HG02981 (cell line): ENCODE measurements around the gene IGF2.

Experiments used
- ATAC-seq: cut with Tn5 transposase; IDR thresholded peaks from one replicate; pipeline ENCODE4 v1.9.1; 2021; ENCODE audit warnings: mild to moderate bottlenecking, moderate library complexity; ENCODE audit not compliant: unreplicated experiment

IGF2 gene

DNA sequence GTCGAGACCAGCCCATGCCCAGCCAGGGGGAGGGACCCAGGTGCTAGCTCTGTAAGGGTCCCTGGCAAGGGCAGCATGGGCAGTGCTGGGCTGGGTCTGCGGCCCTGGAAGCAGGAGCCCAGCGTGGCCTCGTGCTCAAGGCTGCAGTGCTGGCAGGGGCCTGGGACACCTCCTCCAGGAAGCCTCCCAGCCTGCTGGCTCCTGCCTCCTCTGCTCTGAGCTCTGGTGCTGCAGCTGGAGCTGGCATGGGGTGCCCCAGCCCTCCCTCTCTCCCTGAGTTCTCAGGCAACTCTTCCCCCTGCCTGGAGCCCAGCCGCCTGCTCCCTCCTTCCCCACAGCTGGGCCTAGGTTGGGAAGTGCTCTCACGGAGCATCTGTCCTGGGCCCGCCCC is 15.0 kb upstream of the IGF2 start:
- no peak for ATAC-seq

DNA sequence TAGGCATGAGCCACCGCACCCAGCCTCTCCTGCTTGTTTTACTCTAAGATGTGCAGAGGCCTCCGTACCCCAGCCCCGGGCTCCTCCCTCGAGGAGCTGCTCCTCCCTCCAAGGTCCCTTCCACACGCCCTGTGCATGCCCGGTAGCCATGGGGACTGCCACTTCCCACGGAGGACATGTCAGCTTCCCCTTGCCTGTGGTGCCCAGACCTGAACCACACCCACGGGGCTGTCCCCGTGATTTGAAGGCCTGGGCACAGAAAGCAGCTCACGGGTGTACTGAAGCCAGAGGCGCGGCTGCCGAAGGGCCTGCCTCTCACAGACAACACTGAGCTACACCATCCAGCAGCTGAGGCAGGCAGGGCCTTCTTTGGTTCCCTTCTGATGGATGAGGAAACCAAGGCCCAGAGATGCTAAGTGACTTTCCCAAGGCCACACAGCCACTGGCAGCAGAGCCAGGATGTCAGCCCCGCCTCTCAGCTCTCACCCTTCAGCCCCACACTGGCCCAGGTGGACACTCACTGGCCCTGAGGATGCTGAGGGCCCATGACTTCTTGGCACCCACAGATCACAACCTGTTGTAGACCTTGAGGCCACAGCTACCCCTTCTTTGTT is 14.5 kb upstream of the IGF2 start:
- ATAC-seq, result no peak

DNA sequence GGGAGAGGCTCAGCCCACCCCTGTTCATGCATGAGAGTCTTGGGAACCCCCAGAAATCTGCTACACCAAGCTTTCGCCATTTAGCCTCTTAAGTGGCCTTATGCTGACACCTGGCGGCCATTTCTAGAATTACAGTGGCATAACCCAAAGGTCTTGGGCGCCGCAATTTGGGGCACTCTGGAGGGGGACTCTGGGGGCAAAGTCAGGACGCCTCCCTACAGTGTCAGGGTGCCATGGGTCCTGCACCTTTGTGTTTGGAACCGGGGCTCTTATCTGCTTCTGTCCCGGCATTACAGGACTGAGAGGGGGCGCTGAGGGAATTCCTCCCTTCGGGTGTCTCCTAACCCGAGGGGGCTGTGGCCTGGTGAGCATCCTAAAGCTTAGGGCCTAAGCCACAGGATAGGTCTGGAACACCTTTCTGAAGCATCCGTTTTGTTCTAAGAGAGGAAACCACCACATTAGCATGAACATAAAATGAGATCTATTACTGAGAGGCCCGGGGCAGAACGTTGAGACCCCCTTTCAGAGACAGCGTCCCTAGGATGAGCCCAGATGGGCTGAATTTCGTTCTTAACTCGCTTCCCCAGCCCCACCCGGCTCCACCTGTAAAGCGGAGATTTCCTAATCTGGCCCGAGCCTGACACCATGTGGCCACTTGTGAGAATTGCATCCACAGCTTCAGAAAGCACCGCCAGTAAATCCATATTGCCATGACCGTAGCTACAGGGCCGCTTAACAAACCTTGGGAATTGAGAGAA is 12.5 kb upstream of the IGF2 start:
- no peak for ATAC-seq

DNA sequence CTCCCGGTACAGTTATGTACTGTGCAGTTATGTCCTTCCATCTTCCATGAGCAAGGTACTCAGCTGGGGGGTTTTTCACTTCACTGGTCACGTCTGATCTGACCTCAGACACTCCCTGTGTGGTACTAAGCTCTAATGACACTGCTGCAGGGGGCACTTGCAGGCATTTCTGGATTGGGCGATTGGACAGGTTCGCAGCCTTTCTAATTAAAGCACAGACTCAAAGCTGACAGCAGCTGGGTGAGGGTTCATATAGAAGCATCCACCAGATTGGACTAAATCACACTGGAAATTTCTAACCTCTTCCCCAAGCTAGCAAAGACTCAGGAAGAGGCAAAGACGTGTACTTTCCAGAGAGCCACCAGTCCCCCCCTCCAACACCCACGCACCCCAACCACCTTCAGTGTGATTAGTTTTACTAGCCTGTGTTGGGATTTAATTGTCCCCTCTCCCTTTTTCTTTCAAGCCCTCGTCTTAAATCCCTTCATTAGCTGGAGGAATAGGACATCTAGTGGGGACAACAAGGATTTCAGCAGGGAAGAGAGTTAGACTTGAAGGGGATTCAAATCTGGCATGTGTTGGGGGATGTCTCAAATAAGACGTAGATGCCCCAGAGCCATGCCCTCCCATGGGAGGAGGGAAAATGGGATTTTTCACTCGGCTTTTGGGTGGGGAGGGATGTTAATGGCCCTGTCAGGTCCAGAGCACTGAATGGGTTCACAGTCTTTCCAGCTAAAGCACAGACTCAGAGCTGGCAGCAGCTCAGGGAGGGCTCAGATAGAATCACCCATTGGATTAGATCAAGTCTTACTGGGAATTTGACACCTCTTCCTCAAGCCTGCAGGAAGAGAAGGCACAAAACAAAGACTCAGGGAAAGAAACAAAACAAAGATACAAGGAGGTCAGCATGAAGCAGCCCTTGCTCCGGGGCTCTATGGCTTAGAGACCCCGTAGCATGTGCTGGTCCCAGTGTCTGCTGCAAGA is 11.0 kb upstream of the IGF2 start:
- no peak for ATAC-seq

DNA sequence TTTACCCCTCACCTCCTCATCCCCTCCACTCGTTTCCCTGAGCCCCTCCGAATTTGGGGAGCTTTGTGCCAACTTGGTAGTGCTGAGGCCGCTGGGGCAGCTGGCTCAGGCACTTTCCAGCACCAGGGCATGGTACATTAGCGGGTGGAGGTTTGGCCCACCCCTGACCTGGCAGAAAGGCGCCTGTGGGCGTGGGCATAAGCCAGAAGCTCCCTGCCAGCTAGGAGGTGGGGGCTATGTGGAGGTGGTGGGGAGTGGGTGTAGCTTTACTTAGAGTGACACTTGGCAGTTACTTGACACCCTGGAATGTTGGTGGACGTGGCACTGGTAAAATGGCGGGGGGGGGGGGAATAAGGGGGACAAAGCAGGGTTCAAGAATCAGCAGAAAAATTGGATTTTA is 10.3 kb upstream of the IGF2 start:
- no peak for ATAC-seq

DNA sequence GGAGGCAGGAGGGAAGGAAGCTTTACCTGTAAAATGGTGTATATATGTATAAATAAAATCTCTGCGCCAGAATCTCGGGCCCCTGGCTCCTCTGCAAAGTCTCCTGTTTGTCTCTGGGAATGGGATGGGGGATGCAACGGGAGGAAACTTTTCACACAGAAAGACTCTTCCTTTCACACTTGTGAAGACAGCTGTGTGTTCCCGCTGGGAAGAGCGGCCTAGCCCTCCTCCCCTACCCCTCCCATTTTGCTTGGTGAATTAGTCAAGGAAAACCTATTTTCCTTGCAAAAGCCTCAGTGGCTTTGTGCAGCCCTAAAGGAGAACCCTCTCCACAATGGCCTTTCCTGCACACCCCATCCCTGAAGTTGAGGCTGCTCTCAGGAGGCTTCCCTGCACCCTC is 9.4 kb upstream of the IGF2 start:
- ATAC-seq, result no peak

DNA sequence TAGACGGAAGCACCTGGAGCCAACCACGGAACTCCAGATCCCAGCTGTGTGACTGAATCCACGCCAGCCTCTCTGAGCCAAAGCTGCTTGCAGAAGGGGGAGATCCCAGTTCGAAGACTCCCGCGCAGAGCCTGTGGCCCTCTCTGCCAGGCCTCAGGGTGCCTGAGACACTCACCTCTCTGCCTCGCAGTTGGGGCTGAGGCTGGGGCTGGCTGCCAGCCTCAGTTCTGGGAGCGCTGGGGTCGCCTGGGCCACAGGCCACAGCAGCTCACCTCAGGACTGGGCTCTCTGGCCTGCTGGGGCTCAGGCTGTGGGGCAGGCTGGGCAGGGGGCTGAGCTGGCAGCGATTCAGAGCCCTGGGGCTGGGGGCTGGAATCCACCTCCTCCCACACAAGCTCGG is 8.2 kb upstream of the IGF2 start:
- no peak for ATAC-seq

DNA sequence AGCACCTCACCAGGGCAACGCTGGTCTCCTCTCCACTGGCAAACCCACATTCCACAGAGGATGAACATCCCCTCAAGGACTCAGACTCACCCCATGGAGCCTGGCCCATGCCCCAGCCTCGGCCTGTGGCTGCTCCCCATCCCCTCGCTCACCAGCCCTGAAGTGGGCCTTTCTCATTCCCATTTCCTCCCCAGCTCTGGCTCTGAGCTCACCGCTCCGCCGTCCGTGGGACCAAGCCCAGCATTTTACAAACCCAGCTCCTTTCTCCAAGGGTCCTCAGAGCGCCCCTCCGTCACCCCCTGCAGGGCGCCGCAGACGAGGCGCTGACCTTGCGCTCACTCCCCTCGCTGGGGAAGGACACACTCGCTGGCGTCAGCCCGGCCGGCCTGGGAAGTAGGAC is 6.9 kb upstream of the IGF2 start:
- ATAC-seq, result no peak

DNA sequence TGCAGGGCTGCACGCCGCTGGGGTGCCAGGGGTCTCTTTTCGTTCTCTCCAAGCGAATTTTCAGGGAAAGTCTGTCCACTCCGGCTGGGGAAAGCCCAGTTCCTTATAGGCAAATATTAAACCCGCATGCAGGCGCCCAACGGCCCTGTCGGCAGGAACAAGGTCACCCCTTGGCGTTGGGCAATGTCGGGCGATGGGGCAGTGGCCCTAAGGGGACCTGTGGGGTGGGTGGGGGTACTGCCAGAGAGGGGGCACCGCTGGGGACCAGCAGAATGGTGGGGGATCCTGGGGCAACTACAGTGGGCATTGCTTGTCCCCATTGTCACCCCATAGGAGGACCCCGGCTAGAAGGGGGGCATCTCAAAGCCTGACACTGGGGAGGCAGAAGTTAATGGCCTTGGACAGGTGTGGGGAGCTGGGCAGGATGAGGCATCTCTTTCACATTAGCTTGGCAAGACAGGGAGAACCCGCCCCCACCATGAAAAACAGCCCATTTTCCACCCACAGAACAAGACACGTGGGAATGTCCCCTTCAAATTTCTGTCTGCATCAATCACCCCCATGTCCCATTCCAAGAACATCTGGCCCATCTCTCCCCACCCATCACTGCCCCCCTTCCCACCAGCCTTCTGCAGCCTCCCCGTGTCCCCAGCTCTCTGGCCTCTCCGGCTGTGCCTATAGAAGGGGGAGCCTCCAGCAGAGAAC is 5.5 kb upstream of the IGF2 start:
- no peak for ATAC-seq

DNA sequence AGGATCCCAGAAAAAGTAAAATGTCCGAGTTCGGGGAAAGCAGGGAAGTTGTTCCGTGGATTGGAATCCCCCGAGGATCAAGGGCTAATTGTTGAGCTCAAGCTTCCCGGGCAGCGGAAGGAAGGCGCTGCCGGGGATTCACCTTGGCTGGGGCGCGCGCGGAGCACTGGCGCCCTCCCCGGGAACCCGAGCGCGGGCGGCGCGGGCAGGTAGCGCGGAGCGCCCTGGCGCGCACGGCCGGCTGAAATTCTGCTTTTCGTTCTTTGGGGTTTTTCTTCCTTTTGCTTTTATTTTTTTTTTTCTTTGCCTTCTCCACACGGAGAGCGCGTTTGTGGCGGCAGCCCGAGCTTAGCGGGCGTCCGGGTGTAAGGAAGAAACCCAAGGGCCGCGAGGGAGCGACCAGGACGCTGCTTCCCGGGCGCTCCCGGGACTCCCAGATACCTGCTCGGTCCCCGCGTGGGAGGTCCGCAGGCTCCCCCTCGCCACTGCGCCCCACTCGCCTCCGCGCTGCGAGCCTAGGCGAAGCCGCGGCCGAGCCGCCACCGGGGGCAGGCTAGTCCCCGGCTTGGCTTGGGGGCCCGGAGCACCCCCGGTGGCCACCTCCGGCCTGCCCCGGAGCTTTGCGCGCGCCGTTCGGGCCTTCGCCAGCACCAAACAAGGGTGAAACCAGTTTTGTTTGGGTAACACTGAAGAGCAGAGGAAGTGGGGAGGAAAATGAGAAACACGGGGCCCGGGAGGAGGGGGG is 4.8 kb upstream of the IGF2 start:
- ATAC-seq, result no peak

DNA sequence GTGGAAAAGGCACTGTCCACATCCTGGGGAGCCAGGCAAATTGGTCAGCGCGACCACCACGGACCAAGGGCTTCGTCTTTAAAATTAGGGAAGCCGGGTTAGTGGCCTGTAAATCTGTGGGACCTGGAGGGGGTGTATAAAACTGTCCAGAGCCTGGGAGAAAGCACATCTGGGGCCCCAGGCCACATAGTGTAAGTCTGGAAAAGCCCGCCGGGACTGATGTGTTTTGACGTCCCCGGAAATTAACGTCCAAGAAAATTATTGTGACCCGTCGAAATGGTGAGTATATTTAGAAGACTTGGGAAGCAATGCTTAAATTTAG is 4.2 kb upstream of the IGF2 start:
- no peak for ATAC-seq

DNA sequence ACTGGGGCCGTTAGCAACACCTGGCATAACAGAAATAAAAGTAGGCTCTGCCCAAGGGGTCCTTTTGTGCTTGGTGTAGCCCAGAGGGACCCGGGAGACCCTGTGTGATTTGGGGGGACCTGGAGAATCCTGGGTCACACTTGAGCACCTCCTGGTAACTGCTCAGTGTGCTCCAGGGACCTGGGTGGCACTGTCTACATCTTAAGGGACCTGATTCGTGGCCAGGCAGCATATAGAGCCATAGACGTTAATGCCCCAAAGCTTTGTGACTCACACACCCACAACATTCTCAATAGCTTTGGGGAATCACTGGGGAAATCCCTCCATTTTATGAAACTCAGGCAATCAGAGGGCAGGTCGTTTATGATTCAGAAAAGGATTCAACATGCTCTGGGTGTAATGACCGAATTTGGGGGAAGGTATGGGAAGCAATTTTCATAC is 3.6 kb upstream of the IGF2 start:
- no peak for ATAC-seq

DNA sequence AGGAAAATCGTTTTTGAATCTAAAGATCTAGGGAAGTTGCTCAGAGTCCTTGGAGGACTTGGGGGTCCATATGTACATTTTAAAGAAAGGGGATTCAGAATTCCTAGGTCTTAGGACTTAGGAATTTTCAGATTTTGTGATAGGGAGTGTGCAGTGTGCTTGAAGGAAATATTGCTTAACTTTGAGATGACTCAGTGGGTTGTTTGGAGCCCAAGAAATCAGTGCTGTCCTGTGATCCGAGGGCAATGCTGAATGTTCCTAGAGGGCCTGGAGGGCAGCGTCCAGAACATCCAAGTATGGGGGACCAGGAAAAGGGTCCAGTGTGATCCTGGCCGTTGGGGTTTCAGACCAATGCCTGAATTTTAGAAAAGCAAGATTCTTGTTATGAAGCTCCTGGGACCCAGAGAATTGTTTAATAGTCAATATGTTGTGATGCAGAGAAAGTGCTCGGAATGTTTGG is 3.1 kb upstream of the IGF2 start:
- ATAC-seq, result no peak

DNA sequence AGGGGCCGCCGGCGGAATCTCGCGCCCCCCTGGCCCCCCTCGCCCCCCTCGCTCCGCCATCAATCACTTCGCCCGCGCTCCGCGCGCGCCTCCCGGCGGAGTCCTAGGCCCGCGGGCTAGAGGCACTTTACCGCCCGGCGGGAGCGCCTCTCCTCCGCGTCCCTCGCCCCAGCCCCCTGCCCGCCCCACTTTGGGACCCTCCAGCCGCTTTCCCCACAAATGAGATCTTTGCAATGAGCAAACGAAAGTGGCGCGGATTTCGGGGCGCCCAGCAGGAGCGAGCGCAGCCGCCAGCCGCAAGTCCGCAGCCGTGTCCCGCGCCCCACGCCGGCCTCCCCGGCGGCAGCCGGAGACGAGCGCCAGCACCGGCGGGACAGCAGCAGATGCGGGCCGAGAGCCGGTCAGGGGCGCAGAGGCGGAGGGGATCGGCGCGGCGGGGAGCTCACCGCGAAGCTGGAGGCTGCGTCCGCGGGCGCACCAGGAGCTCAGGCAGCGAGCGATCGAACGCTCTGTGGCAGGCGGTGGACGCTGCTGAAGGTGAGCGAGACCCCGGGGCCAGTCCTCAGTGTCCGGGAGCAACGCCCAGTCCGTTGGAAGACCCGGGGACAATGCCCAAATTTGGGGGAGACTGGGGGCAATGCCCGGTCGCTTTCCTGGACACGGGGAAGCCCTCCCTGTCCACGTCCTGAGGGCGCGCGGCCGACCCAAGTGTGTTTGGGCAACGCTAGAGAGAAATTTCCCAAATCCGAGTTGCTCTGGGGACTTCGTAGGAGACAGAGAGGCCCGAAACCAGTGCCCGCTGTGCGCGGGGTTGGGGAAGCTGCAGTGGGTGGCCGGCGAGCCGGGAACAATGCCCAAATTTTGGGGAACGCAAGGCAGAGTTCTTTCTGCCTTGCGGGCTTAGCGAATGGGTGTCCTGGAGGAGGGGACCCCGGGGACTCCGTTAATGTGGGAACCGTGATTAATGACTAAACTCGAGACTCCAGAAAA is 1.5 kb upstream of the IGF2 start:
- no peak for ATAC-seq

DNA sequence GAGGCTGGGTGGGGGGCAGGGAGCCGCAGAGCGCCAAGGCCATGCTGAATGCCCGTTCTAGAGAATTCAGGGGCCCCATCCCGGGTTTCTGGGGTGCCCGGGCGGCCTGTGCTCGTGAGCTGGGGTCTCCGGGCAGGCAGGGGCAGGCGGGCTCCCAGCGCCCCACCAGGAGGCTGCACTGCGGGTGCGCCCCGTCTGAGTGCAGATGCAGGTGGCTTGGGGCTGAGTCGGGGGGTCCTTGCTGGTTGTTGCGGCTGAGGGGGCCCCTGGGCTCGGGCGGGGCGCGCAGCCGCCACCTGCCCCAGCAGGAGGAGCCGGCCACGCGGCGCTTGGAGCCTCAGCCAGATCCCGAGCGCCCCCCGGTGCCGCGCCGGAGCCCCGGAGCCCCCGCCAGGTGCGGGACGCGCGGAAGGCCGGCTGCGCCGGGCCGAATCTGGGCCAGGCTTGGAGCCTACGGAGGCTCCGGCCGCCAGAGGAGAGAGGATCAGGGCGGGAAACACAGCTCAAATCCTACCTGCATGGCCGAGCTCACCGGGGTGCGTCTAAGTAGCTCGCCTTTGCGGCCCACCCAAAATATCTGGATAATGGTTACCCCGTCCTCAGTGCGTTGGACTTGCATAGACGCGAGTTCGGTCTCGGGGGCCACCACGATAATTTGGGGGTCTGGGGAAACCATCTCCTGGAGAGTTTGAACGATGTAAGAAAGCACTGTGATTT is 590 bp upstream of the IGF2 start:
- ATAC-seq, result no peak

DNA sequence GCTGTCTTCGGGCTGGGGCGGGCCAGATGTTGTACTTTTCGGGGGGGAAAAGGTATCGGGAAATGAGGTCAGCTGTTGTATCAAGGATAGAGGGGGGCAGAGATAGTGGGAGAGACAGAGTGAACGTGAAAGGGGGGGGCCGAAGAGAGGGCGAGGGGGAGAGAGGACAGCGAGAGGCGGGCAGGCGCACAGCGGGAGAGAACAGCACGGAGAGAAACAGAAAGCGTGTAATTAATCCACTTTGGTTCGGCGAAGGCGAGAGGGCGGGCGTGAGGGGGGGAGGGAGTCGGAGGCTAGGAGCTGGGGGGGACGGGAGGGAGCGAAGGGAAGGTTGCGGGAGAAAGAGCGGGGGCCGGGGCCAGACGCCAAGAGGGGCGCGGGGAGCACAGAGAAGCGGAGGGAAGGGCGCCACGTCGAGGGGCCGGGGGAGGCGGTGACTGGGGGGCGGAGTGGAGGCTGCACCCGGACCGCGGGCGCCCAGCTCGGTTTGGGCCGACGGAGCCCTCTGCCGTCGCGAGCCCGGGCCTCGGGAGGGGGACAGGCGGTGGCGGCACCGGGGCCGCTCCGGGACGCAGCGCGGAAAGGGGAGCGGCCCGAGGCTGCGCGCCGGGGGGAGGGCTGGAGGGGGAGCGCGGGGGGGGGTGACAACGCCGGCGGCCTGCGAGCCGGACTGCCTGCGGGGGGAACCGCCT is 612 bp downstream of the IGF2 start:
- ATAC-seq, result no peak

DNA sequence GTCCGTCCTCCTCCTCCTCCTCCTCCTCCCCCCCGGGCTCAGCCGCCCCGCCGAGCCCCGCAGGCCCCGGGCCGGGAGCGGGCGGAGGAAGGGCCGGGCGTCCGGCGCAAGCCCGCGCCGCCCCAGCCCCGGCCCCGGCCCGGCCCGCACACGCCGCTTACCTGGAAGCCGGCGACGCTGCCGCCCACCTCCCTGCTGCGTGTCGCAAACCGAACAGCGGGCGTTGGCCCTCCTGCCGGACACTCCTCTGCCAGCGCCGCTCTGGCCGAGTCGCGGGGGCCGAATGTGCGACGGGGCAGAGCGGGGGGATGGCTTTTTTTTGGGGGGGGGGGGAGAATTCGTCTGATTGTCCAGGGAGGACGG is 1.1 kb downstream of the IGF2 start:
- ATAC-seq, result no peak
